MM.1S (cell line): ENCODE results near the gene DBN1.

Source experiments
- EZH2phosphoT487 ChIP-seq: fragments of 300-600 bp; sonication (generic); IDR thresholded peaks from 2 replicates; pipeline ENCODE4 v1.6.1; 2018; ENCODE audit warnings: antibody characterized with exemption, low read length
- TF ChIP-seq, protein P1 (sequence below): fragments of 300-600 bp; sonication (generic); IDR thresholded peaks from 2 replicates; pipeline ENCODE4 v1.5.1; 2016; ENCODE audit warnings: antibody characterized with exemption, low read length, mixed read lengths

- TF ChIP-seq, protein P1, sequence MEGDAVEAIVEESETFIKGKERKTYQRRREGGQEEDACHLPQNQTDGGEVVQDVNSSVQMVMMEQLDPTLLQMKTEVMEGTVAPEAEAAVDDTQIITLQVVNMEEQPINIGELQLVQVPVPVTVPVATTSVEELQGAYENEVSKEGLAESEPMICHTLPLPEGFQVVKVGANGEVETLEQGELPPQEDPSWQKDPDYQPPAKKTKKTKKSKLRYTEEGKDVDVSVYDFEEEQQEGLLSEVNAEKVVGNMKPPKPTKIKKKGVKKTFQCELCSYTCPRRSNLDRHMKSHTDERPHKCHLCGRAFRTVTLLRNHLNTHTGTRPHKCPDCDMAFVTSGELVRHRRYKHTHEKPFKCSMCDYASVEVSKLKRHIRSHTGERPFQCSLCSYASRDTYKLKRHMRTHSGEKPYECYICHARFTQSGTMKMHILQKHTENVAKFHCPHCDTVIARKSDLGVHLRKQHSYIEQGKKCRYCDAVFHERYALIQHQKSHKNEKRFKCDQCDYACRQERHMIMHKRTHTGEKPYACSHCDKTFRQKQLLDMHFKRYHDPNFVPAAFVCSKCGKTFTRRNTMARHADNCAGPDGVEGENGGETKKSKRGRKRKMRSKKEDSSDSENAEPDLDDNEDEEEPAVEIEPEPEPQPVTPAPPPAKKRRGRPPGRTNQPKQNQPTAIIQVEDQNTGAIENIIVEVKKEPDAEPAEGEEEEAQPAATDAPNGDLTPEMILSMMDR: no peak
- no peak for TF ChIP-seq EZH2phosphoT487
These were observed 41.1 kb downstream of the DBN1 start for GRCh38 chr5:177432143-177432838.
